Stimulated activated CD8-positive, alpha-beta memory T cell treated with anti-CD3 and anti-CD28 coated beads, Interleukin-4, amount 100 ng/mL, for 1 hour (primary cell): ENCODE measurements around the gene PRDX1.
"Not testable (repeated sequence)": the region's sequence is repeated elsewhere in the genome, so short reads cannot be mapped to it uniquely, and the experiment has no call there.

ENCODE experiments used
- DNase-seq, 2 donors: peaks; one replicate each; pipeline ENCODE4 v3.0.0-alpha.2; 2020; ENCODE audit warnings: low read depth in 2 of 2, low spot score in 1 of 2

PRDX1 gene

GRCh38 chr1:45536886-45537285 lies 15.2 kb upstream of the PRDX1 start:
- no peak for DNase-seq

- no peak for DNase-seq
These were observed 14.5 kb upstream of the PRDX1 start for GRCh38 chr1:45535988-45536766.

GRCh38 chr1:45531873-45532272 lies 10.2 kb upstream of the PRDX1 start:
- DNase-seq, result no peak

- DNase-seq, result no peak
These were observed 9.0 kb upstream of the PRDX1 start for GRCh38 chr1:45530632-45531135.

- no peak for DNase-seq
These were observed 4.5 kb upstream of the PRDX1 start for GRCh38 chr1:45526135-45526644.

- not testable (repeated sequence) for DNase-seq
These were observed 2.3 kb upstream of the PRDX1 start for GRCh38 chr1:45523975-45524374.

- DNase-seq, result not testable (repeated sequence)
These were observed 1.8 kb upstream of the PRDX1 start for GRCh38 chr1:45523516-45523915.

- no peak for DNase-seq
These were observed 830 bp upstream of the PRDX1 start for GRCh38 chr1:45522324-45523104.

GRCh38 chr1:45519774-45520173 lies 1.9 kb downstream of the PRDX1 start:
- DNase-seq, result not testable (repeated sequence)

GRCh38 chr1:45518910-45519309 lies 2.8 kb downstream of the PRDX1 start:
- no peak for DNase-seq

- DNase-seq, result not testable (repeated sequence)
These were observed 3.3 kb downstream of the PRDX1 start for GRCh38 chr1:45518366-45518765.

GRCh38 chr1:45516465-45516864 lies 5.2 kb downstream of the PRDX1 start:
- no peak for DNase-seq

- no peak for DNase-seq
These were observed 5.6 kb downstream of the PRDX1 start for GRCh38 chr1:45516036-45516435.

- DNase-seq, result not testable (repeated sequence)
These were observed 8.0 kb downstream of the PRDX1 start for GRCh38 chr1:45513532-45514260.

- DNase-seq, result no peak
These were observed 9.0 kb downstream of the PRDX1 start for GRCh38 chr1:45512641-45513054.

- DNase-seq, result no peak
These were observed 10.6 kb downstream of the PRDX1 start for GRCh38 chr1:45510972-45511527.

- DNase-seq, result no peak
These were observed 11.4 kb downstream of the PRDX1 start for GRCh38 chr1:45510036-45510971.

- DNase-seq, result no peak
These were observed 13.2 kb downstream of the PRDX1 start for GRCh38 chr1:45508295-45509151.

- DNase-seq, result no peak
These were observed 13.8 kb downstream of the PRDX1 start for GRCh38 chr1:45507893-45508292.
